Measurements from ENCODE around the gene TAGLN2.

TAGLN2 gene

DNA sequence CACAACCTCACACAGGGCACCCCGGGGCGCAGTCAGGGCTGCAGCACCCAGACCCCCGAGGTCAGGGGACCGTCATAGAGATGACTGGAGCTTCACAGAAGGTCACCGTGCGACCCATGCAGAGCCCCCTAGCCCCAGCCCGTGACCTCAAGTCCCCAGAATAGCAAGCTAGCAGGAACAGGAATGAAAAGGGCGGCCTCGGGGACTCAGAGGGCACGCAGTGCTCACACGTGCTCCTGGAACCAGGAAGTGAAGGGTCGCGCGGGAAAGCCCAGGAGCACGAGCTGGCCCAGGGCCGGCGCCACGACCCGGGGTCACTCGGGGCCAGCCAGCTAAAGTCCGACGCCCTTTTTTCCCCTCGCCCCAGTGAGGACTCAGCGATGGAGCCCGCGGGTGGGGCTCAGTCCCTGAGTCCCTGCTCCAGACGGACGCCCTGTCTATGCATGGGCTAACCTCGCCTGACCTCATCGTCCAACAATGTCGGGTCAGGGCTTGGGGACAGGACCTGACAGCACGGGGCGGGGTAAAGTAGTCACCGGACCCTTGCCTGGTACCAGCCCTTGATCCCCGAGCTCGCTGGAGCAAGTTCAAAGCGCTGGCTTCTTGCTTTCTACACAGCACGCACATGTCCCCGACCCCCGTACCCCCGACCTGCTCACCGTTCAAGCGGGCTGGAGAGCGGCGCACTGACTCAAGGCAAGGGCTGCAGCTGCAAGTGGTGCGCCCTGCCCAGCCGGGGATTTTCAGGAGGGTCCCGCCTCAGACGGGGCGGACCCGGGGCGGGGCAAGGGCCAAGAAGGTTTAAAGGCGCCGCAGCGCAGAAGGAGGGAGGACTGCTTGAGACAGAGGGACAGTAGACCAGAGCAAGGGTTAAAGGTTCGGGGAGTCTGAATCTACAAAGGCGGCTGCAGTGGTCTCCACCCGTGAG lies at the start of gene TAGLN2:
TAGLN2 (minus strand) TSS at position 717 of the 928 bp plus-strand sequence. CDS start 4,998 bp downstream, outside the sequence.
- in situ Hi-C loops (cut with HindIII; ENCODE audit: low pct_unique_long_range_greater_than_20kb, low sequenced_read_pairs) = no loop called here
- DNase-seq (ENCODE audit: low read depth in 1 of 2, low spot score in 1 of 2) = peak; percentile 93 to 98
- TF ChIP-seq JUND (IDR thresholded peaks at IDR 0.05; ENCODE audit: low read depth) = no peak; the same call in 1 of the 2 replicates

DNA sequence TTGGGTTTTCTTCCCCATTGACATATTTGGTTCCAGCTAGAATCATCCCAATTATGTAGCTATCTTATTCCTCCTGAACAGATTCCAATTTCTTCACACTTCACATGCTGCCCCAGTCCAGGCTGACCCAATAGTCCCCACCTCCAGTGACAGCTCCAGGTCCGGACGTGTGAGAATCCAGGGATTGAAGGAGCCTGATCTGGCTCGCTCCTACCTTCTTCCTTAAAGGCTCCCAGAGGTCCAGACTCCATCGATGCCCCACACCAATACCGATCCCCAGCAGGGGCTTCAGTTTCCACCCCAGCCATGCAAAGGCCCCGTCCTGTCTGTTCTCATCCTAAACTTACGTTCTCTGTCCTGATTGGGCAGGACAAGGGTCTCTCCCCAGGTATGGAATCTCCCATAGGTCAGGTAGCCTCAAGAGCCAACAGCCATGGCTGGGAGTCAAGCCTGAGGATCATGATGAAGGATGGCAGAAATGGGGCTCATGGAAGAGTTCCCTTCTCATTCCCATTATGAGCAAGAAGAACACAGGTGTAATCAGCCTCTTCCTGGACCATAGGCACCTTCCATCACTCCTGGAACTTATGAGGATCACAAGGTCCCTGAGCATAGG lies 49.2 kb upstream of the TAGLN2 start:
- DNase-seq (ENCODE audit: low read depth in 1 of 2, low spot score in 1 of 2) = no peak
- no peak for TF ChIP-seq JUND (IDR thresholded peaks at IDR 0.05; ENCODE audit: low read depth)
- in situ Hi-C loops (cut with HindIII; ENCODE audit: low pct_unique_long_range_greater_than_20kb, low sequenced_read_pairs) = no loop called here

DNA sequence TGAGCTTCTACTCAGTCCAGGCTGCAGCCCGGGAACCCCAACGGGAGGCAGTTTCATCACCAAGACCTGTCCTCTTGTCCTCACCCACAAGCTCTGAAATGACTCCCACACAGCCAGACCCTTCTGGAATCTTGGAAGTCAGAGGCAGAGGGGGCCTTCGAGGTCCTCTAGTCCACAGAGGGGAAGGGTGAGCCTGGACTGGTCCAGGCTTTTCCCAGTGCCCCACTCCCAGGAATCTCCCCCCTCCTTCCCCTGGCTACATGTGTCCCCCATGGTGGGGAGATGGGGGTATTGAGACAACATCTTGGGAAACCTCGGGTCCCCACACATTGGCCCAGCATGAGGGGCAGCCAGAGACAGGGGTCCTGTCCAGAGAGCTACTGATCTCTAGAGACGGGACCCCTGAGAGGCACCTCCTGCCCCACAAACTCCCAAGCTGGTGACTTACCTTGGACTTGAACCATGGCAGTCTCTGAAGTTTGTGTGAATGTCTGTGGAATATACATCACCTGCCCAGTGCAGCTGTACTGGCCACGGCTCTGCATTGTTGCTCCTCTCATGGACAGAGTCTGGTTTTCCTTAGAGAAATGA lies 48.1 kb upstream of the TAGLN2 start:
- TF ChIP-seq JUND (IDR thresholded peaks at IDR 0.05; ENCODE audit: low read depth) = no peak
- no peak for DNase-seq (ENCODE audit: low read depth in 1 of 2, low spot score in 1 of 2)
- in situ Hi-C loops (cut with HindIII; ENCODE audit: low pct_unique_long_range_greater_than_20kb, low sequenced_read_pairs) = no loop called here

DNA sequence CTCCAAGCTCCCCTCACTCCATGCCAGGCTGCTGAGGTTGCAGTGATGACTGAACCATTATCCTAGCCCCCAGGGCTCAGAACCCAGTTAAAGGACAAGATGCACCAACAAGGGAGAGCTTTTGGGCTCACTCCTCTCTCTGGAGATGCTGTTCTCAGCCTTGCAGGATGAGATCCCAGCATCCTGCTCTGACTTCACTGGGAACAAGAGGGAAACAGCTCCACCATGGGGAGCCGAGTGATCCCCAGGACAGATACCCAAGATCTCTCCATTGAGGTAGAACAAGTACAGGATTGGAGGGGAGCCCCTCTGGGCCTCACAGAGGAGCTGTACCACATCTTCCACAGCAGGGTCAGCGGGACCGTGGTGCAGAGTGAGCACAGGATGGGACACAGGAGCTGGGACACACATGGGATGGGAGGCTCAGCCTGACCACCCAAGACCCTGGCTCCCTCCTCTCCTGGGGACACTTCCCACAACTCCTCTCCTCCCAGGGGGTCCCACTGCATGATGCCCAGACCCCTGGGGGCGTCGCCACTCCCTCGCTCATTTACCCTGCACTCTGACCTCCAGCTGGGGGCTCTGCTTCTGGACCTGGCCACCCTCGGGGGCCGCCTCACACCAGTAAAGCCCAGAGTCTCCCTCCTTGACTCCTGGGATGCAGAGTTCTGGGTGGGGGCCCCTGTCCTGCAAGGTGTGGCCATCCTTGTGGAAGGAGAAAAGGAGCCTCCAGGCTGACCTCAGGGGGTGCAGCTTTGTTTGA lies 47.3 kb upstream of the TAGLN2 start:
- TF ChIP-seq JUND (IDR thresholded peaks at IDR 0.05; ENCODE audit: low read depth) = no peak
- in situ Hi-C loops (cut with HindIII; ENCODE audit: low pct_unique_long_range_greater_than_20kb, low sequenced_read_pairs) = no loop called here
- DNase-seq (ENCODE audit: low read depth in 1 of 2, low spot score in 1 of 2) = no peak

- in situ Hi-C loops (cut with HindIII; ENCODE audit: low pct_unique_long_range_greater_than_20kb, low sequenced_read_pairs) = no loop called here
- no peak for TF ChIP-seq JUND (IDR thresholded peaks at IDR 0.05; ENCODE audit: low read depth)
- no peak for DNase-seq (ENCODE audit: low read depth in 1 of 2, low spot score in 1 of 2)
Observed at GRCh38 chr1:159970932-159971342, 45.6 kb upstream of the TAGLN2 start.

GRCh38 chr1:159968901-159969300 lies 43.6 kb upstream of the TAGLN2 start:
- DNase-seq (ENCODE audit: low read depth in 1 of 2, low spot score in 1 of 2) = no peak
- in situ Hi-C loops (cut with HindIII; ENCODE audit: low pct_unique_long_range_greater_than_20kb, low sequenced_read_pairs) = no loop called here
- no peak for TF ChIP-seq JUND (IDR thresholded peaks at IDR 0.05; ENCODE audit: low read depth)

DNA sequence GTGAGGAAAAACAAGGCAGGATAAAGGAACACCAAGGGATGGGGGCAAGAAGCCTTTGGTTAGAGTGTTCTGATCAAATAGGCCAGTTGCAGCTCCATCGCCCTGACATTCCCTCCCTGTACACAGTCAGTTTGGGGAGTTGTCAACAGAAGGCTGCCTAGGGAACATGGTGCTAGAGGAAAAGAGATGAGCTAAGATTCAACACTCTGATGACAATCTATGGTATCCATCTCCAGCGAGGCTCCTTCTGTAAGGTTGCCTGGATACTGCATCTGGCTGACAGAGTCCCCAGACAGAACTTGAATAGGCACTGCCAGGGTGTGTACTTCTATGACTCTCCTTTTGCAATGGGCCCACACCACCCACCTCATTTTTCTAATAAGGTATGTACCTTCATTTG lies 40.0 kb upstream of the TAGLN2 start:
- DNase-seq (ENCODE audit: low read depth in 1 of 2, low spot score in 1 of 2) = no peak
- in situ Hi-C loops (cut with HindIII; ENCODE audit: low pct_unique_long_range_greater_than_20kb, low sequenced_read_pairs) = no loop called here
- no peak for TF ChIP-seq JUND (IDR thresholded peaks at IDR 0.05; ENCODE audit: low read depth)

DNA sequence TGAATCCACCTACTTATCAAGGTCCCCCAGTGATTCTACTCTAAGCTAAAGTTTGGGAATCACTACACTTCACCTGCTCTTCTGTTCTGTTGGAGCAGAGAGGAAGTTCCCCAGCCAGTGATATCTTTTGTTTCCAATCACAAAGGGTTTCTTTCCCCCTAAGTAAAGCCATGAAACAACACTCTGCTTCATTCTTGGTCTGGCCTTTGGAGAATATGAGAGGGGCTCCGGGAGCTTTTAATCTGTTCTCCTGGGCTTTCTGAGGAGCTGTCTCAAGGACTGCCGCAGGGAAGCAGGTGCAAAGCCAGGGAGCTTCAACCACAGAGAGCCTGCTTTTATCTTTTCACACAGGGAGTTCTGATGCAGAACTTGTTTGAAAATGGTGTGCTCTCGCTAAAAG lies 38.8 kb upstream of the TAGLN2 start:
- no peak for TF ChIP-seq JUND (IDR thresholded peaks at IDR 0.05; ENCODE audit: low read depth)
- in situ Hi-C loops (cut with HindIII; ENCODE audit: low pct_unique_long_range_greater_than_20kb, low sequenced_read_pairs) = no loop called here
- no peak for DNase-seq (ENCODE audit: low read depth in 1 of 2, low spot score in 1 of 2)

- in situ Hi-C loops (cut with HindIII; ENCODE audit: low pct_unique_long_range_greater_than_20kb, low sequenced_read_pairs) = no loop called here
- no peak for TF ChIP-seq JUND (IDR thresholded peaks at IDR 0.05; ENCODE audit: low read depth)
- DNase-seq (ENCODE audit: low read depth in 1 of 2, low spot score in 1 of 2) = no peak
Observed at GRCh38 chr1:159962176-159962575, 36.9 kb upstream of the TAGLN2 start.

DNA sequence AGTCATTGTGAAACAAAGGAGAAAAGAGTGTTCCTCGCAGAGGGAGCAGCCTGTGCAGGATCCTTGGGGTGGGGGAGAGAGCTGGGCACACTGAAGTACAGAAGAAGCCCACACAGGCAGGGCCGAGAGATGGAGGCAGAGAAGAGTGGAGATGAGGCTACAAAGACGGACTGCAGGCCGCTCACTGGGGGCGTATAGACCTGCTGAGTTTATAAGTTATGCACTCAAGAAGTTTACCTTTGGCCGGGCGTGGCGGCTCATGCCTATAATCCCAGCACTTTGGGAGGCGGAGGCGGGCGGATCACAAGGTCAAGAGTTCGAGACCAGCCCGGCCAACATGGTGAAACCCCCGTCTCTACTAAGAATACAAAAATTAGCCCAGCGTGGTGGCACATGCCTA lies 36.3 kb upstream of the TAGLN2 start:
- in situ Hi-C loops (cut with HindIII; ENCODE audit: low pct_unique_long_range_greater_than_20kb, low sequenced_read_pairs) = no loop called here
- TF ChIP-seq JUND (IDR thresholded peaks at IDR 0.05; ENCODE audit: low read depth) = no peak
- no peak for DNase-seq (ENCODE audit: low read depth in 1 of 2, low spot score in 1 of 2)

GRCh38 chr1:159960721-159961381 lies 35.5 kb upstream of the TAGLN2 start:
- no peak for TF ChIP-seq JUND (IDR thresholded peaks at IDR 0.05; ENCODE audit: low read depth)
- DNase-seq (ENCODE audit: low read depth in 1 of 2, low spot score in 1 of 2) = no peak
- in situ Hi-C loops (cut with HindIII; ENCODE audit: low pct_unique_long_range_greater_than_20kb, low sequenced_read_pairs) = no loop called here

GRCh38 chr1:159959451-159959850 lies 34.1 kb upstream of the TAGLN2 start:
- no peak for TF ChIP-seq JUND (IDR thresholded peaks at IDR 0.05; ENCODE audit: low read depth)
- DNase-seq (ENCODE audit: low read depth in 1 of 2, low spot score in 1 of 2) = peak in 1 of 2 experiments; percentile 95
- in situ Hi-C loops (cut with HindIII; ENCODE audit: low pct_unique_long_range_greater_than_20kb, low sequenced_read_pairs) = no loop called here
